ENCODE measurements around the gene KIF26B. TPM values are rescaled to one million over a fixed set of nuclear protein-coding genes. Genes with fewer than 3 reads are reported as not detected.

KIF26B gene
- total RNA-seq, 1 donor from 2014 or later: 8.8 TPM

DNA sequence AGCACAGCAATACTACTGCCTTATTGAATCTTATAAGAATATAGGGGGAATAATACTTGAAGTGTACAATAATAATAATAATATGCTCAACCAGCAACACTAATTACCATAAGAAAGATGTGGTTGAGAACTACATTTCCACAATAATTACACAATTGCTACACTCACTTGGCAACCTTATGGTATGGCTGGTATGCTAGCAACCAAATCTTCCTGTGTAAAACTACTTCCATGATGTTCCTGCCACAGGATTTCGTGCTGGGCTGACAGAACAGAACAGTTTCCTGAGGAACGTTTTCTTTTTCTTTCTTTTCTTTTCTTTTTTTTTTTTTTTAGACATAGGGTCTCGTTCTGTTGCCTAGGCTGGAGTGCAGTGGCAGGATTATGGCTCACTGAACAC lies 50.6 kb downstream of the KIF26B start:
- DNase-seq (ENCODE audit: extremely low spot score, unreplicated experiment): no peak

GRCh38 chr1:245205864-245206263 lies 51.1 kb downstream of the KIF26B start:
- Mint-ChIP-seq H3K4me1 (ENCODE audit: unreplicated experiment) (peaks cover 19% of the 10 kb centered on the region), H3K4me3 (ENCODE audit: unreplicated experiment) (no peak overlapping the region), H3K9me3 (ENCODE audit: unreplicated experiment) (peaks cover 11% of the 10 kb centered on the region), H3K27me3 (ENCODE audit: unreplicated experiment) (no peaks in the 10 kb centered on the region), H3K36me3 (ENCODE audit: unreplicated experiment) (peaks cover 4% of the 10 kb centered on the region), H3K27ac (ENCODE audit: unreplicated experiment) (no peak overlapping the region)
- TF ChIP-seq, protein P1, sequence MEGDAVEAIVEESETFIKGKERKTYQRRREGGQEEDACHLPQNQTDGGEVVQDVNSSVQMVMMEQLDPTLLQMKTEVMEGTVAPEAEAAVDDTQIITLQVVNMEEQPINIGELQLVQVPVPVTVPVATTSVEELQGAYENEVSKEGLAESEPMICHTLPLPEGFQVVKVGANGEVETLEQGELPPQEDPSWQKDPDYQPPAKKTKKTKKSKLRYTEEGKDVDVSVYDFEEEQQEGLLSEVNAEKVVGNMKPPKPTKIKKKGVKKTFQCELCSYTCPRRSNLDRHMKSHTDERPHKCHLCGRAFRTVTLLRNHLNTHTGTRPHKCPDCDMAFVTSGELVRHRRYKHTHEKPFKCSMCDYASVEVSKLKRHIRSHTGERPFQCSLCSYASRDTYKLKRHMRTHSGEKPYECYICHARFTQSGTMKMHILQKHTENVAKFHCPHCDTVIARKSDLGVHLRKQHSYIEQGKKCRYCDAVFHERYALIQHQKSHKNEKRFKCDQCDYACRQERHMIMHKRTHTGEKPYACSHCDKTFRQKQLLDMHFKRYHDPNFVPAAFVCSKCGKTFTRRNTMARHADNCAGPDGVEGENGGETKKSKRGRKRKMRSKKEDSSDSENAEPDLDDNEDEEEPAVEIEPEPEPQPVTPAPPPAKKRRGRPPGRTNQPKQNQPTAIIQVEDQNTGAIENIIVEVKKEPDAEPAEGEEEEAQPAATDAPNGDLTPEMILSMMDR (IDR thresholded peaks at IDR 0.05): no peak
- no peak for DNase-seq (ENCODE audit: extremely low spot score, unreplicated experiment)

More for the DNA sequence above, 50.6 kb downstream of the KIF26B start:
- peaks cover 19% of the 10 kb centered on the region for H3K4me1 Mint-ChIP-seq (ENCODE audit: unreplicated experiment)
- peaks cover 4% of the 10 kb centered on the region for H3K36me3 Mint-ChIP-seq (ENCODE audit: unreplicated experiment)
- TF ChIP-seq, protein P1 (IDR thresholded peaks at IDR 0.05): no peak
- no peak overlapping the region for H3K4me3 Mint-ChIP-seq (ENCODE audit: unreplicated experiment)
- no peak overlapping the region for H3K27ac Mint-ChIP-seq (ENCODE audit: unreplicated experiment)
- no peaks in the 10 kb centered on the region for H3K27me3 Mint-ChIP-seq (ENCODE audit: unreplicated experiment)
- peaks cover 11% of the 10 kb centered on the region for H3K9me3 Mint-ChIP-seq (ENCODE audit: unreplicated experiment)

GRCh38 chr1:245207056-245207638 lies 52.4 kb downstream of the KIF26B start:
- no peak overlapping the region for H3K27ac Mint-ChIP-seq (ENCODE audit: unreplicated experiment)
- peaks cover 4% of the 10 kb centered on the region for H3K36me3 Mint-ChIP-seq (ENCODE audit: unreplicated experiment)

GRCh38 chr1:245207801-245208200 lies 53.0 kb downstream of the KIF26B start:
- H3K36me3 Mint-ChIP-seq (ENCODE audit: unreplicated experiment): peaks cover 4% of the 10 kb centered on the region
- H3K9me3 Mint-ChIP-seq (ENCODE audit: unreplicated experiment): peaks cover 11% of the 10 kb centered on the region
- TF ChIP-seq, protein P1 (IDR thresholded peaks at IDR 0.05): no peak
- DNase-seq (ENCODE audit: extremely low spot score, unreplicated experiment): no peak
- H3K4me3 Mint-ChIP-seq (ENCODE audit: unreplicated experiment): no peak overlapping the region
- no peaks in the 10 kb centered on the region for H3K27me3 Mint-ChIP-seq (ENCODE audit: unreplicated experiment)
- peaks cover 5% of the 10 kb centered on the region for H3K4me1 Mint-ChIP-seq (ENCODE audit: unreplicated experiment)
- H3K27ac Mint-ChIP-seq (ENCODE audit: unreplicated experiment): no peak overlapping the region

More at GRCh38 chr1:245207056-245207638, 52.4 kb downstream of the KIF26B start:
- Mint-ChIP-seq H3K27me3 (ENCODE audit: unreplicated experiment) (no peaks in the 10 kb centered on the region), H3K4me3 (ENCODE audit: unreplicated experiment) (no peak overlapping the region), H3K9me3 (ENCODE audit: unreplicated experiment) (peaks cover 11% of the 10 kb centered on the region), H3K4me1 (ENCODE audit: unreplicated experiment) (peaks cover 6% of the 10 kb centered on the region)
- TF ChIP-seq, protein P1 (IDR thresholded peaks at IDR 0.05): no peak
- DNase-seq (ENCODE audit: extremely low spot score, unreplicated experiment): no peak

DNA sequence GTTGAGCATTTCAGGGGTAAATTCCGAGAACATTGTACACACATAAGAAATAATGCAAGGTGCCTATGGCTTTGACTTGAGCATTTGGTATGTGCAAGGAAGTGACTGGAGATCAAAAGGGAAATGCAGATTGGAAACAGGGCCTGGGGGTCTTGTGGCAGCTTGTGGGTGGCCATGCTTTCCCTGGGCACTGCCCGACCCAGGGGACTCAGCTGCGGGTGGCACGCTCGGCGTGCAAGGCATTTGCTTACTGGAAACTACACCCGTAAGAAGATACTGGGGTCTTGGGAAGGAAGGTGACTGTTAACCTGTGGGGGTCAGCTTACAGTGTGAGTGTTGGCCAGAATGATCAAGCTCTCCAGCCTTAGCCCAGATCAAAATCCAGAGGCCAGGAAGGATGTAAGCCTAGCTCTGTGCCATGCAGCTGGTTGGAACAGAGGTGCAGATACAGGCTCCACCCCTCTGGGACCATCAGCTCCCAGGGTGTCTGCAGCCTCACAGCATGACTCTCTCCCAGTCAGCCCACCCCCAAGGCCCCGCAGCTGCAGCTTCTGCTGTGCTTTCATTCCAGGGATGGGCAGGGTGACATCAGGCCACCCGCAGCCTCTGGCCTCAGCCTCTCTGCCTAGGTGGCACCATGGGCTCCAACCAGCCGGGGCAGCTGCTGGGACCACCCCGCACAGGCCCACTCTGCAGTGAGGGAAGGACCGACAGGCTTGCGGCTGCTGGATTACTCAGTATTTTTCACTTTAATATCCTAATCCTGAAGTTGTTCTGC lies 55.1 kb downstream of the KIF26B start:
- TF ChIP-seq, protein P1 (IDR thresholded peaks at IDR 0.05): no peak
- Mint-ChIP-seq H3K27me3 (ENCODE audit: unreplicated experiment) (no peaks in the 10 kb centered on the region), H3K27ac (ENCODE audit: unreplicated experiment) (no peak overlapping the region), H3K4me1 (ENCODE audit: unreplicated experiment) (peaks cover 9% of the 10 kb centered on the region), H3K9me3 (ENCODE audit: unreplicated experiment) (peaks cover 11% of the 10 kb centered on the region), H3K36me3 (ENCODE audit: unreplicated experiment) (peaks cover 4% of the 10 kb centered on the region), H3K4me3 (ENCODE audit: unreplicated experiment) (no peak overlapping the region)
- no peak for DNase-seq (ENCODE audit: extremely low spot score, unreplicated experiment)

All from osteocyte (in vitro differentiated cells).